ENCODE measurements around the gene ITPR3.

GRCh38 chr6:33595001-33595846, 25.9 kb upstream of the ITPR3 start:
- TF ChIP-seq CTCF (conservative IDR thresholded peaks at IDR 0.05; ENCODE audit: low read length) = no peak
- no peak for TF ChIP-seq EZH2phosphoT487 (IDR thresholded peaks at IDR 0.05; ENCODE audit: borderline replicate concordance, low read depth, low read length)
